GM21381 (cell line): ENCODE measurements around the gene PRIM2.
"Not testable (repeated sequence)": the region's sequence is repeated elsewhere in the genome, so short reads cannot be mapped to it uniquely, and the experiment has no call there.

Experiments
- ATAC-seq: cut with Tn5 transposase; IDR thresholded peaks from one replicate; pipeline ENCODE4 v1.9.1; 2021; ENCODE audit warnings: mild to moderate bottlenecking, moderate library complexity; ENCODE audit not compliant: unreplicated experiment

The PRIM2 gene

DNA sequence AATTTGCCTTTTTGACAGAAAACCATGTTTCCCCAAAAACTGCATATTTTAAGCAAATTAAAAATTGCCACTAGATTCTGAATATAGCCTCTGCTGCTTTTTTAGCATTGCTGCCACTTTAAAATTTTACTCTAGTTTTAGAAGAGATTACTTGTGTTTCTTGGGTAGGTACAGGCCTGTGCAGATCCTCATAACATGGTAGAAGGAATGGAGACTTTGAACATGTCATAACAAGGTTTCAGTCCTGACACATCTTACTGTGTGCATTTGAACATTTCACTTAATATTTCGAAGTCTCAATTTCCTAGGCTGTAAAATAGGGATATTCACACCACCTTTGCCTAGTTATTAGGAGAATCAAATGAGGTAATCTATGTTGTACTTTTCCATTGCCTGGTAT, 259.6 kb downstream of the PRIM2 start:
- ATAC-seq, result not testable (repeated sequence)

DNA sequence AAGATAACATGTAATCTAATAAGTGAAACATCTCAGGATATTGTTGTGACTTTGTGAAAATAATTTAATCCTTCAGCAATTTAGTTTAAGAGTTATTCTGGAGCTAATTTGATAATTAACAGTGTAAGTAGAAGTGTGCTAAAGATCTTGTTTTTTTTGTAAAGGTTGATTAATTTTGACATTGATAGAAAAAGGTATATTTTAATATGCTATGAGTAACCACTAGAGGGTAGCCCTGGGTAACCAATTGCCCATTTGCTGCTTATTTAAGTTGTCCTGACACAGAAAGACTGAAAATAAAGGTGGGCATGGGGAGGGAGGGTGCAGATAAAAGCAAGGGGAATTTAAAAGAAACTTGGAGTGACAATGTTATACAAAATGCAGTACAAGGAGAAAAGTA, 262.1 kb downstream of the PRIM2 start:
- not testable (repeated sequence) for ATAC-seq

DNA sequence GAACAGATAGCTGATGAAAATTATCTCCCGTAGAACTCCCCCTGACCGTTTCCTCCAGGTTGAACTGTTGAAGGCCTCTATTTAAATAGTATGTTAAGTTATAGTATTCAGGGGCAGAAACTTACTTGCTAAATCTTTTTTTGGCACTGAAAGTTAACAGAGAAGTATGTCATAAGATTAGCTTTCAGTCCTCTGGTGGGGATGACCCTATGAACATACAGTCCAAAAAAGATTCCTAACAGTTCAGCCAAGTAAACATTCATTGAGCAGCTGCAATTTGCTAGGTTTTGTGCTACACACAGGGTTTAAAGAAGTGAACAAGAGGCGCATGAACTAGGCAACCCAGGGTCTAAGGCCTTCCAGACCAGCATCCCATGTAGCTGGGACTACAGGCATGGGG, 264.2 kb downstream of the PRIM2 start:
- not testable (repeated sequence) for ATAC-seq

DNA sequence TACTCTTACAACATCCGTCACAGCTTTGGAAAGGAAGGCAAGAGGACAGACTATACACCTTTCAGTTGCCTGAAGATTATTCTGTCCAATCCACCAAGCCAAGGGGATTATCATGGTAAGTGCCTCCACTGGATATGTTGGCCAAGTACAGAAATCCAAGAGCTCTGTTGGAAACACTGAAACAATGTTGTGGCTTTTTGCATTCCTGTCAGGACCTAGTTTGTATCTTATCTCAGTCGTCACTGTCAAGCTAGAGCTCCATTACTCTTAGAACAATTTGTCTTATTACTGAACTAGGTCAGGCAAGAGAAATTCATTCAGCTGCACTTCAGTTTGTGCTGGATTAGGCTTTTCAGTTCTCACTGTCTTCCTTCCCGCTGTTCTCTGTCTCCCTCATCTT, 283.7 kb downstream of the PRIM2 start:
- ATAC-seq, result not testable (repeated sequence)

DNA sequence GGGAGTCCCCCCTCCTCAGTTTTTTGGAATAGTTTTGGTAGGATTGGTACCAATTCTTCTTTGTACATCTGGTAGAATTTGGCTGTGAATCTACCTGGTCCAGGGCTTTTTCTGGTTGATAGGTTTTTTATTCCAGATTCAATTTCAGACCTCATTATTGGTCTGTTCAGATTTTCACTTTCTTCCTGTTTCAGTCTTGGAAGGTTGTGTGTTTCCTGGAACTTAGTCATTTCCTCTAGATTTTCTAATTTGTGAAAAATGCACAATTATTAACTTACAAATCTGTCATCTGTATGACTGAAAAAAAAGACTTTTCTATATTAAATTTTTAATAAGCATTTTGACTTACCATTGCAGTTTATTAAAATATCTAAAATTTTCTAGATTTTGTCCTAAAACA, 287.9 kb downstream of the PRIM2 start:
- ATAC-seq, result not testable (repeated sequence)

DNA sequence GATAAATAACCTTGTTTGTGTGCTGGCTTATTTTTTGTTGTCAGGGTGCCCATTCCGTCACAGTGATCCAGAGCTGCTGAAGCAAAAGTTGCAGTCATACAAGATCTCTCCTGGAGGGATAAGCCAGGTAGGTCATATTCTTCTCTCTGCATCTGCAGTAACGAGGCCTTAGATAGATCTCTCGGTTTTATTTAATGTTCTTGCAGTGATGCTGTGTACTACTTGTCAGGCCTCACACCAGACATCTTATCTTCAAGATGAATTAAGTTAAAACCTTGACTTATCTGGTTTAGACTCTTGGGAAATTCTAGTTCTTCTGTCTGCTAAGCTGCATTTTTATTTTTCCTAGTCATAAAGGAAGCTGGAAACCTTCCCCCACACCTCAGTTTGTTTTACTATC, 288.9 kb downstream of the PRIM2 start:
- ATAC-seq, result not testable (repeated sequence)

DNA sequence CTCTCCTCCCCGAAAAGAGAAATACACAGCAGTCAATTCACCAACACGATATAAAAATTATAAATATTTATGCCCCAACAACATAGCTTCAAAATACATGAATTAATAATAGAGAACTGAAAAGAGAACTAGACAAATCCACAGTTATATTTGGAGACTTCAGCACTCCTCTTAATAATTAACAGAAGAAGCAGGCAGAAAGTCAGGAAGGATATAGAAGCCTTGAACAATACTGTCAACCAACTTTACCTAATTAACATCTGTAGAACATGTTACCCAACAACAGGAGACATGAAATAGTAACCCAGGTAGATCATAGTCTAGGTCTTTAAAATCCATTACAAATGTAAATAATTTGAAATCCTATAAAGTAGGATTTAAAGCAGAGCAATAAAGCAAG, 293.2 kb downstream of the PRIM2 start:
- not testable (repeated sequence) for ATAC-seq

DNA sequence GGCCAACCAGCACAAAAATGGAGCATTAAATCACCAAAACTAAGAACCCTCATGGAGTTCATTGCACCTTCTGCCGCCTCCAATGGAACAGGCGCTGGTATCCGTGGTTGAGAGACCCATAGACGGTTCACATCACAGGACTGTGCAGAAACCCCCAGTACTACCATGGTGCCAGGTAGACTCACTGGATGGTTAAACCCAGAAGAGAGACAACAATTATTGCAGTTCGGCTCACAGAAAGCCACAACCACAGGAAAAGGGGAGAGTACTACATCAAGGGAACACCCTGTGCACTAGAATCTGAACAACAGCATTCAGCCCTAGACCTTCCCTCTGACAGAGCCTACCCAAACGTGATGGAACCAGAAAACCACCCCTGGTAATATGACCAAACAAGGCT, 301.5 kb downstream of the PRIM2 start:
- ATAC-seq, result not testable (repeated sequence)

DNA sequence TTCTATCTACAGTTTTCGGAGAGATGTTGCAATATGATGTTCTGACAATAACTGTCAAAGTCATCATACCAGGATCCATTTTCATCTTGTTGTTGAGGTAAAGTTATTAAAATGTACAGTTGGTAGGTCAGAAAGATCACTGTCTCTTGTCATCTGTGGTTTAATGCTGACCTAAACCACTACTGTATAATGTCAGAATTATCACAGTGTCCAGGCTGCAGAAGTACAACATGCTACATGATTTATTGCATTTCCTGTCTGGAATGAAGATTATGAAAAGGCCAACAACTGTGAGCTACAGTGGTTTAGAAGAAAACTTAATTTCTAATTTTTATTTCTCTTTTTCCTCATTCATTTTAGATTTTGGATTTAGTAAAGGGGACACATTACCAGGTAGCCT, 314.3 kb downstream of the PRIM2 start:
- ATAC-seq, result not testable (repeated sequence)

DNA sequence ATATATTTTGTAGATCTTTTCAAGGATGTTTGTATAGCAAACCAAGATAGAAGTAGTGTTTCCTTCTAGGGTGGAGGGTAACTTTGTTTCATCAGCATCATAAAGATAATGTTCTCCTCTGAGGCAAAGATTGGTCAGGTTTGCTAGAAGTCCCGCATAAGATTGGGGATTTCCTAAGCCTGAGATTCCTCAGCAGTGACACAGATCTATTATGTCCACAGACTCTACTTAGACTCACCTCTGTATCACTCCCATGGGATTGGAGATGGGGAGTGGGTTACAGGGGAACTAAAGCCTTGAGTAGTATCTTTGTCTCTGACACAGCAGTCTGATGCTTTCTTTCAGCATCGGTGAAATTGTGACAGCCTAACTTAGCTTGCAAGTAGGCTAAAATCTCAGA, 341.1 kb downstream of the PRIM2 start:
- not testable (repeated sequence) for ATAC-seq

DNA sequence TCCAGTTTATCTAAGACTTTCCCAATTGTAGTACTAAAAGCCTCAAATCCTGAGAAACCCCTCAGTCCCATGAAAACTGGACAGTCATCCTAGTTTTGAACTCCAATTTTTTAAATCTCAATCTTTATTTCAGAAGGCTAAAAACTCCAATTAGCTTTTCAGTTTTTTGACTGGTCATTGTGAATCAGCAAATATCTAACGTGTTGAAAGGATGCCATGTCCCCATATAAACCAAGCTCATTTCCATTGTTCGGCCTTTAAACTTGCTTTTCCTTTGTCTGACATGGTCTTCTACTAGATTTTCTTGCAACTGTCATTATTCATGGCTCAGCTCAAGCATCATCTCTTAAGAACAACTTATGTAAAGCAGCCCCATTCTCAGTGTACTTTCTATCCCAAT, 342.4 kb downstream of the PRIM2 start:
- not testable (repeated sequence) for ATAC-seq

DNA sequence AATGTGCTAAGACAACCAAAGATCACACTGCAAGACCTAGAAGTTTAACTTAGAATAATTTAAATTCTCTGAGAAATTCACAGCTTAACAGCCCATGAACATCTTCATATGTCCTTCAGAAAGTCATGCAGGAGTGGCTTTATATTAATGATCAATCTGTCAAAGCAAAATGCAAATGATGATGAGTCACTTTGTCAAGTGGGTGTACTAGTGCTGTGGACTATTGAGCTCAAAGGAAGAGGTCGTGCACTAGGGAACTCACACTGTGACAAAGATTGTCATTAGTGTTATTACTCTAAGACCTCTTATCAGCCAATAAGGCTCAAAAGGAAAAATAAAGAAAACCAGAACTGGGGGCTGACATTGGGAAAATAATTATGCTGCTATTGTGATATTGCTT, 343.5 kb downstream of the PRIM2 start:
- ATAC-seq, result not testable (repeated sequence)

DNA sequence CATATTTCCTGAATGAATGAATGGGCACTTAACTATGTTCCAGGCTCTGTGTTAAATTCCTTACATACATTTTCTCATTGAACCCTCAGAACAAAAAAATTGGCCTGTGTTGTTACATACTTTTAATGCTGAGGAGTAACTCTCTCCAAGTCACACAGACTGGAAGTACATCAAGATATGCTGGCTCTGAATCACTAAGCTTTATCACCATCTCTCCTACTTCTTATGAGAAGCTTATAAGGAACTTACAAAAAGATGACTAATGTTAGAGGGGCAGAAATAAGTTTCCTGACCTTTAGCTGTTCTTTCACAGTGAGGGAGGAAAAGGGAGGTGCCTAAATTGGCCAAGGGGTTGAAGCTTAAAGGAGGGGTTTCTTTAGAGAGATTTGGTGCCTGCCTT, 350.7 kb downstream of the PRIM2 start:
- not testable (repeated sequence) for ATAC-seq

DNA sequence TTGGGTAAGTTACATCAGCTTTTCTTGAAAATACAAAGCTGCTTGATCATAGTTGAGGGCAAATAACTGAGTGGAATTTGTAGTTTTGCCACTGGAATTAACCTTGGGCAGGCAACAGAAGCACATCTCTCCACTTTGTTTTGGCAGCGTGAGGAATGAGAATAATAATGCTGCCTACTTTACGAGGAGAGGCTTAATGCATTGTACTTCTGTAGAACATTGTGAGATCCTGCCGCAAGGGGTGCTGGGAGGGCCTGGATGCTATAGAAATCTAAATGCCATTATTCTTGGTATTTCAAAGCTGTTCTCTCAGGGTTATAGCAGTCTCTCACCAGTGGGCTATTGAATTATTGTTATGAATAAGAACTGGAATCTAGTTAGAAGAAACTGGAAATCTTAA, 353.8 kb downstream of the PRIM2 start:
- not testable (repeated sequence) for ATAC-seq

DNA sequence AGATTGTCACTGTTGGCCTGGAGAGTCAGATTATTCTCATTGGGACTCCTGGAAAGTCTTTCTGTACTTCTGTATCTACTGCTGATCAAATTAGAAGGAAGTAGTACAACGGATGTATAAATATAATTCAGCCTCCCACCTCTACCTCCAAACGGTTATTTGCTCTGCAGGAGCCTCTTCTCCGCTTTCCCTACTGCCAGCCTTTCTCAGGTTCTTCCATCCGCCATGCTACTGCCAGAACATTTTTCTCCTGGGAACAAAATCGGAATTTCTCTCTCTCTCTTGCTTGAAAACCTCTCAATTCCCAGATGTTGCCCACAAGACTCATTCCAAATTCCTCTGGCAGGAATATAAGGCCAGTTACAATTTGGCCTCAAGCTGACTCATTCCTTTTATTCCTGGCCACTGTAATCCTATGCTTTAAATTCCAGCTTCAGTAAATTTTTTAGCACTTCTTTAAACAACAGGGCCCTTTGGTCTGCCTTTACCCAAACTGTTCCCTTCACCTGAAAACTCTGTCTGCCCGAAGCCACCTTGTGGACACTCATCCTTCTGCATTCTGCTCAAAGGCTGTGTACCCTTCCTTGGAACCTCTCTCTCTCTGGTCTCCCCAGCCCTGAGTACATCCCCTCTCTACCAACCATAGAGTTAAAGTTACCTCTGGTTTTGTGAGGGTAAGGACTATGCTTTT, 354.7 kb downstream of the PRIM2 start:
- not testable (repeated sequence) for ATAC-seq

DNA sequence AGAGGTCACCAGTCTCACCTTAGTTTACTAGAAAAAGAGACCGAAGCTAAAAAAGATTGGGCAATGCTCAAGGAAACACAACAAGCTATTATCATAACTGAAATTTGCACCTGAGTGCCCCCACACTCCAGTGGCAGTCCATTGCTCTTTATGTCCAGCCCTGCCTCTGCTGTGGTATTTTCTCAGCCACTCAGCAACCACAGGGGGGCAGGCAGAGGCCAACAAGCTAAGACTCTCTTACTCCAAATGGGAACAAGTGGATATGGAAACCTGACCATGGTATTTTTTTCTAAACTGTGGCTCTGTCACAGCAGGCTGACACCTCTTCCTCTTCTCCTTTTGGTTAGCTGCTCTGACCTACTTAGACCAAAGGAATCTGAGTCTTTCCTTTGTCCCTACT, 355.9 kb downstream of the PRIM2 start:
- ATAC-seq, result not testable (repeated sequence)

DNA sequence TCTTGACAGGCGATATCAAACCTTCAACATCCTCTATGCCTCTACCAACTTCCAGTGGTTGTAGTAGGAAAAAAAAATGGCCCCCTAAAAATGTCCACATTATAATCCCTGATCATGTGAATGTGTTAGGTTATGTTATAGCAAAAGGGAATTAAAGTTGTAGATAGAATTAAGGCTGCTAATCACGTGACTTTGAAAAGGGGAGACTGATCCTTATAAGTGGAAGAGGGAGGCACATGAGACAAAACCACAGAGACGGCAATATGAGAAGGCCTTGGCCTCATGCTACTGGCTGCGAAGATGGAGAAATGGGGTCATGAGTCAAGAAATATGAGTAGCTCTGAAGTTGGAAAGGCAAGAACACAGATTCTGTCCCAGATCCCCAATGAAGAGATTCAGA, 358.0 kb downstream of the PRIM2 start:
- ATAC-seq, result not testable (repeated sequence)

DNA sequence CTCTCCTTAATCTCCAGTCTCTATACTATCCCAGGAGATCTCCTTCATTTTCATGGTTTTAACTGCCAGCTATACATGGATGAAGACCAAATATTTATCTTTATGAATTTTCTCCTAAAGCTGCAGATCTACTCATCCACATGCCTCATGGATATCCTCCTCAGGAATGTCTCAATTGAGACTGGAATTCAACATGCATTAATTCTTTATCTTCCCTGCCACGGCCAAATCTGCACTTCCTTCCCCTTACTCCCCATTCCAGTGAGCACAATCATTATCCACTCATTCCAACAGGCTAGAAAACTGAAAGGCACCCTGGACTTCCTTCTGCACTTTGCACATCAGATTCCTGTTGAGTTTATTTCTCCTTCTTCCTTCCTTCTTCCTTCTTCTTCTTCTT, 379.0 kb downstream of the PRIM2 start:
- not testable (repeated sequence) for ATAC-seq
